HG03039 (cell line): Measurements from ENCODE around the gene KIAA1328.
A peak's percentile ranks its signal among the peaks of the same experiment; 100 is the strongest.
"Not testable (repeated sequence)": the region's sequence is repeated elsewhere in the genome, so short reads cannot be mapped to it uniquely, and the experiment has no call there.

ENCODE experiments used
- ATAC-seq: cut with Tn5 transposase; IDR thresholded peaks from one replicate; pipeline ENCODE4 v1.9.1; 2021; ENCODE audit warnings: mild to moderate bottlenecking, moderate library complexity; ENCODE audit not compliant: unreplicated experiment

The KIAA1328 gene

DNA sequence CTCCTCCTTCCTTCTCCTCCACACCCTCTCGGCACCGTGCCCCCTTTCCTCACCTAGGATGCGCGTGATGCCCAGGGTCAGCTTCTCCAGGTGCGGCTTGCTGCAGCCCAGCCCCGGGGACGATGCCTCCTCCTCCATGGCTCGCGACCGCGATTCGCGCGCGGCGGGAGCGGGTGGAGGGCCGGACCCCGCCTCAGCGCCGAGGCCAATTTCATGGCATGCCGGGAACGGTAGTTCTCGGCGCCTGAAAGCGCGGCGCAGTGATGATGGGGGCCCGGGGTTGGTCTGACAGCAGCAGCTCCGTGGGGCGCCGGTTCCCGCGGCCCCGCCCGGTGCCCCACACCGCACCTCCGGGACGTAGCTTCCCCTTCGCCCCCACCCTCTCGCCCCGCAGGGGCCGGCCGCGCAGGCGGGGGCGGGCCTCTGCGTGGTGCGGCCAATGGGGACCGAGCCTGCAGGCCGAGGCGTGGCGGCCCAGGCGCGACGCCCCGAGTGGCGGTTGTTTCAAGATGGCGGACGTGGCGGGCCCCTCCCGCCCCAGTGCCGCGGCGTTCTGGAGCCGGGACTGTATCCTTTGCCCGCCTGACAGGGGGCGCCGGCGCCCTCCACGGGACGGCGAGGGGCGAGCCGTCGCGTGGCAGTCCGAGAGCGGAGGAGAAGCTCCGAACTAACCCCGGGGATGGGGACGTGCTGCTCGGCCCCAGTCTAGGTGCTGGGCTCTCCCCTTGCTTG lies at the start of gene KIAA1328, which contains the start of gene TPGS2:
TSS of gene KIAA1328 (plus strand) at position 498 of the 732 bp plus-strand sequence. CDS start at position 510, 12 bp downstream.
TSS of gene TPGS2 (minus strand) at position 373 of the 732 bp plus-strand sequence. CDS start at position 138, 235 bp downstream.
- peak; percentile 96 for ATAC-seq

- ATAC-seq = no peak
Measured at GRCh38 chr18:36780748-36781147, 48.2 kb upstream of the KIAA1328 start.

DNA sequence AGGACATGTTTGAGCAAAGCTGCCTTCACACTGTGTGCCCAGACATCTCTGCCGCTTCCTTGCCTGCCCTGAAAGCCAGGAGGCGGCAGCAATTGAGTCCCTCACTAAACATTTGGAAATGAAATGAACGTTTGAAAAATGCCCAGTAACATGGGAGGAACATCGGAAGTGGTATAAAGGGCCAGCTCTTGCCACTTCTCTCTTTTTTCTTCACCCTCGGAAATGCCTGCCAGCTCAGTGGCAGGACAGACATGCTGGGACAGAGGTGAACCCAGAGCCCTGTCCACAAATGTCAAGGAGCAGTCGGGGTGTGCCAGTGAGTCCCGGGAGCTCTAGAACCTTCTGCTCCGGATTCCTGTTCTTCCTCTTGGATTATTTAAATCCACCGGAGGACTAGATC lies 46.2 kb upstream of the KIAA1328 start:
- ATAC-seq = no peak

GRCh38 chr18:36783792-36784191 lies 45.1 kb upstream of the KIAA1328 start:
- ATAC-seq = no peak

- ATAC-seq = no peak
Measured at GRCh38 chr18:36786686-36787085, 42.2 kb upstream of the KIAA1328 start.

- no peak for ATAC-seq
Measured at GRCh38 chr18:36792634-36793283, 36.2 kb upstream of the KIAA1328 start.

DNA sequence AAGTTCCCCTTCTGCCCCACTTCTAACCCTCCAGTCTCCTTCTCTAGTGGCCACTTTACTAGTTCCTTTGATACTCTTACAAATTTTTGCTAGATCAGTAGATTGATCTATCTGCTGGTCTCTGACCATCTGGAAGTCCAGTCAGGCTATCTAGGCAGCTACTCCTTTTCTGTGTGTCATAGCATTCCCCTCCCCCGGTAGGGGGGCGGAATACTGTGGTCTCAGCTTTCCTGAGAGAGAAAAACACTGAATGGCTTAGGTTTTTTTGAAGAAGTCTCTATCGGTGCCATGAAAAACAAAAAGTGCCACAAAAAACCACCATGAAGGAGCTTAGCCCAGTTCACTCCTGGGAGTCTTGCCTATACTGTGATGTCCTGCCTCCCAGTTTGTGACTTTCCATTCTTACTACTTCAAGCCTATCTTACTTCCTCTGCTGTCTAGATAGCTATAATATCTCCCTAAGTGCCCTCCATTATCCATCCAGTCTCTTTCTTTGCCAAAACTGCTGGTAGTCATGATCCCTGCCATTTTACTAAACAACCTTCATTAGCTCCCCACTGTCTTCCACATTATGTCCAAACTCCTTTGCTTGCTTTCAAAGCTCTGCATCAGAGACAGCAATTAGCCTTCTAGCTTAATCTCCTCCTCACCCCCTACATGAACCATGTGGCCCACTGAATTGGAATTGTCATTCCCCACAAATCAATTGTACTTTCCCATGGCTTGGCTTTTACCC lies 30.0 kb upstream of the KIAA1328 start:
- no peak for ATAC-seq

DNA sequence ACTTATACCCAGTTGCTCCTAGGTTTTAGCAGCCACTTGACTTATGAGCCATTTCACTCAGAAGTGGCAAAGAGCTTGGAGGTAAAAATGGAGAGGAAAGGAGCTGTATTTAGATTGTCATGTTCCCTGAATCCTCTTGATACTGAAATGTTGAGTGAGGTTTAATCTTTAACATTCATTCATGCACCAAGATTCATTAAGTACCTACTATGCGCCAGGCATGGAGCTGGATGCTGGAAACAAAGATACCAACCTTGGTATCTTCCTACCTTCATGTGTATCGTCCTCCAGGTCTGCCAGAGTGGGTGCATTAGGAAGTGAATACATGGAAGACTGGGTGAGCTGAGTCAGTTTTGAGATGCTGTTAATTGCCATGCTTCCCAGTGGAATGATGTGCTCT lies 23.8 kb upstream of the KIAA1328 start:
- ATAC-seq = no peak

- no peak for ATAC-seq
Measured at GRCh38 chr18:36808681-36809080, 20.2 kb upstream of the KIAA1328 start.

DNA sequence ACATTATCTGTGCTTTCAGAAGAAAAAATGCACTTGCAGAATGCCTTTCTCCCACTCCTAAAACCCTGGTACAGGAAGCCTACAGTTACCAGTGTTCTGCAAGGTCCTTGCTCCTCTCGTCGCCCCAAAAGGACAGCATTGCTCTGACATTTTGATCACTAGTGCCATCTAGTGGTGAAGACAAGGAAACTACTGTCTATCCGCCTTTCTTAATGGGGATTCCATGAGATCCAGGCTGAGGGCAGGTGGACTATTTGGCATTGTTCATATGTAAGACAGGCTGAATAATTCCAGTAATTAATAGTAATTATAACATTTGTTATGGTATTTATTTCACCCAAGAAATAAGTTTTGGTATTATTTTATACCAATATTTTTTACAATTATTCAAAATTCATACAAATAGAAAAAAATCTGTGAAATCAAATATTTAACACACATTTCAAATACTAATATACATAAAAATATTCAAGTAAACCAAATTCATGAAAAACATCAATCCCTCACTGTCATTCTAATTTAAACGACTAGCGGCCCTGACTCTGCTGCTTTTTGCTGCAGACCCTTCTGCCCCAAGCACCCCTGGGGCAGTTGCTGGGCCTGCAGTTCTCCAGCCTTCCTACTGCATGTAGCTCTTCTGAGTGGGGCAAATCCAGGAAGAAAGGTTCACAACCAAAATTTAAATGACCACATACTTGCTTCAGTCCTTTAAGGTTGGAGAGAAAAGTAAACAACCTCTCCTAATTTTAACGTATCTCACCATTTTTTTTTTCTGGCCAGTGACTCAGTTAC lies 19.1 kb upstream of the KIAA1328 start:
- ATAC-seq = peak; percentile 88

GRCh38 chr18:36811430-36811829 lies 17.5 kb upstream of the KIAA1328 start:
- no peak for ATAC-seq

DNA sequence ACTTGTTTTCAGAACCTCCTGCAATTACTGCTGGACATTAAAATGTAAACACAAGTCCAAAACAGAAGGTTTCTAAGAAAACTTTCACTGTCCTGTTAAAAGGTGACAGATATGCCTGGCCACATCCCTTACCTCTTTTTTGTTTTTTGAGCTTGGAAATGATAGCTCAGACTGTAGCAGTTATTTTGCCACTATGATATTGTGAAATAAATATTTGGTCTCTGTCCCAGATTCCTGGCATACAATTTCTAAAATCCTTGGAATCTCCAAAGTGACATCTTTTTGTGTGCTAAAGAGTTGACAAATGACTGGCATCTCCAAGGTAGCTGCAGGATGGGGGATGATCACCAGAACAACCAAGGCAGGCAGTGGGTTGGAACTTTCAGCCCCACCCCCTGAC lies 17.0 kb upstream of the KIAA1328 start:
- ATAC-seq = no peak

DNA sequence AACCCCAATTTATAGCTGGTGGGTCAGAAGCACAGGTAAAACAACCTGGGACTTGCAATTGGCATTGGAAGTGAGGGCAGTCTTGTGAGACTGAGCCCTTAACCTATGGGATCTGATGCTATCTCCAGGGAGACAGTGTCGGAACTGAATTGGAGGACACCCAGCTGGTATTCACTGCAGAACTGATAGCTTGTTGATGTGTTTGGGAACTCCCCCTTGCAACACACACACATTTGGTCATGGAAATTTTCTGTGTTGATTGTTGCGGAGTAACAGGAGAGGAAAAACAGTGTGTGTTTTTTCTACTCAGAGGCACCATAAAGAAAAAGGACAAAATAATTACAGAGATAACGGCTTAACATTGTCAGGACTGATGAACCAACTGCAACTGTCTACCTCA lies 16.2 kb upstream of the KIAA1328 start:
- ATAC-seq = no peak

- ATAC-seq = no peak
Measured at GRCh38 chr18:36813101-36813775, 15.7 kb upstream of the KIAA1328 start.

GRCh38 chr18:36813824-36814223 lies 15.1 kb upstream of the KIAA1328 start:
- ATAC-seq = no peak

DNA sequence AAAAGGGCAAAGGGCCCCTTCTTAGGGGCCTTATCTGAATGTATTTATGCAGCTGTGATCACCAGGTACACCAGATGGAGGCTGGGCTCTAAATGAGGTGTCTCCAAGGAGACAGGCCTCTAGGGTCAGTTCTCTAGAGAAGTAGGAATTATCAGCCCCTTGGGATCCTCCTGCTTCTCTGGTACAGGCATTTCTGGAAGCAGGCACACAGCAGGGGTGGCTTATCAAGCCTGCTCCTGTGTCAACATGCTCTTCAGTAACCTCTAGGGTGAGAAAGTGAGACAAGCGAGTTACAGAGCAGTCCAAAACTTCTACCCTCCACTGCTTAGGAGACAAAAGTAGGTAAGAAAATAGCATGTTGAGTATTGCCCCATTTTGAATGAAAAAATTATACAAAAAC lies 13.9 kb upstream of the KIAA1328 start:
- ATAC-seq = no peak

DNA sequence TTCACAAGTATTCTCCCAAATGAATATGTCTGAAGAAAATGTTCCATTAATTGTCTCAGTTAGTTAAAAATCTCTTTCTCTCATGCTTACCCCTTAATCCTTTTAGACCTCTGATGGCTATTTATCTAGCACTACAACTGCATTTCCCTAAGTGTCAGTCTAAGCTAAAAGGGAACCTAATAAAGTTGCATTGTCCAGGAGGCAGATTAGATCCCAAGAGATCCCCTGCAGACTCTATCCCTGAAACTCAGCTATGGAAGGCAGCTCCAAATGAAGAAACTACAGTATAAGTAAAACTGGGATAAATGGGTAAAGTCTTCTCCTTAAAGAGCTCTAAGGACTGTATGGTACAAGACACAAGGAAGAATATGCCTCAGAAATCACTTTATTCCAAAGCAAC lies 12.8 kb upstream of the KIAA1328 start:
- ATAC-seq = not testable (repeated sequence)

GRCh38 chr18:36817039-36817438 lies 11.9 kb upstream of the KIAA1328 start:
- no peak for ATAC-seq

DNA sequence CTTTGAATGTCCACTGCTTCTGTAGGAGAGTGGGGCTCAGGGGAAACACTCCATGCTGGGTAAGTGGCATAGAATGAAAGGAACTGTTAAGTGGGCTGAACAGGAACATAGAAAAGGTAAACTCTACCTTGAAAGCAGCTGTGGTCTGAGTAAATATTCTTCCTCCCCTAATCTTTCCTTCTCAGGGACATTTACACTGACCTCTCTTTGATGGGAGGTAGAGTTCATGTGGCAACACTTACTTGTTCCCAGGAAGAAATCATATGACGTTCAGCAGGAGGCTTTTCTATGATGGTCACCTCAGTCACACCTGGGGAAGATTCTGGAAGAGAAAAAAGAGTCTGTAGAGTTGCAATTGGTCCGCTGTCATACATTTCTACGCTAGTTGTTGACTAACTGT lies 10.3 kb upstream of the KIAA1328 start:
- no peak for ATAC-seq

- ATAC-seq = no peak
Measured at GRCh38 chr18:36819621-36820020, 9.3 kb upstream of the KIAA1328 start.
